GM19372 (cell line): Measurements from ENCODE around the gene ADPRS.

ENCODE experiments used
- ATAC-seq: cut with Tn5 transposase; IDR thresholded peaks from one replicate; pipeline ENCODE4 v1.9.1; 2021; ENCODE audit warnings: mild to moderate bottlenecking, low read depth, moderate library complexity; ENCODE audit not compliant: unreplicated experiment

Gene ADPRS

DNA sequence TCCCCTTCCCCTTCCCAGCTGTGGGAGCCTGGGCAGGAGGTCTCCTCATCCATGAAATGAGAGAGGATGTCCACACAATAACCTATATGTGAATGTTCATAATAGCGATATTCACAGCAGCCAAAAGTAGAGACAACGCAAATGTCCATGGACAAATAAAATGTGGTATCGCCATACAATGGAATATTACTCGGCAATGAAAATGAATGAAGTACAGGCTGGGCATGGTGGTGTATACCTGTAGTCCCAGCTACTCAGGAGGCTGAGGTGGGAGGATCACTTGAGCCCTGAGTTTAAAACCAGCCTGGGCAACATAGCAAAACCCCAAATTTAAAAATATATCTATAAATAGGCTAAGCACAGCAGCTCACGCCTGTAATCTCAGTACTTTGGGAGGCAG is 12.9 kb downstream of the ADPRS start:
- no peak for ATAC-seq

GRCh38 chr1:36106269-36106668 is 17.6 kb downstream of the ADPRS start:
- no peak for ATAC-seq

DNA sequence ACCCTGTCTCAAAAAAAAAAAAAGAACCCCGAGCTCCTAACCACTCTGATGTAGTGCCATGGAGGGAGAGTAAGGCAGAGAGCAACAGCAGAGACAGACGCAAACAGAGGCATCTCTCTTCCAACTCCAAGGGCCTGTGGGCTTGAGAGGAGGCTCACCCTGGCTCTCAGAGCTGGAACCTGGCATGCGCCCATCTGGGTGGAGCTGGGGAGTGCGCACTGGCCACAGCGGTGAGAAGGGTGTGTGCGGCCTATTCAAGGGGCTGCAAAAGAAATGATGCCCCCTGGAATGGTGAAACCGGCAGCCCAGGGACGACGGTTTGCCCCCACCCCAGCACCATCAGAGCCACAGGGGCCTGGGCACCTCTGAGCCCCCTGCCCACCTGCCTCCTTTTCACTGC is 18.7 kb downstream of the ADPRS start:
- ATAC-seq: no peak

DNA sequence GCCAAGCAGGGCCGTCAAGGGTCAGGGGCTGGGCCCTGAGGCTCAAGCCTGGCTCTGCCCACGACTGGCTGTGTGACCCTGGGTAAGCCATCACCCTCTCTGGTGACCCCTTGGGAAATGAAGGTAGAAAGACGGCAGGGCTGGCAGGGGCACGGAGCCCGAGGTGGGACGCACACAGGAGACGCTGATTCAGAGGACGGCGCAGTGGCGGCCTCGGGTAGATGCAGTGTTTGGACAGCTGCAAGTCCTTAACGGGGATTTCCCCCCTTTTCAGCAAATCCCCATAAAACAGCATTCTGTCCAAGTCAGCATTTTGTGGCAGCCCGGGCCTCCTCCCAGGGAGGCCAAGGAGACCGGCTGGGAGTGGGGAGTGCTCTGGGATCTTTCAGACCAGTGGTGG is 19.6 kb downstream of the ADPRS start:
- ATAC-seq: no peak

GRCh38 chr1:36109041-36109679 is 20.5 kb downstream of the ADPRS start:
- no peak for ATAC-seq

DNA sequence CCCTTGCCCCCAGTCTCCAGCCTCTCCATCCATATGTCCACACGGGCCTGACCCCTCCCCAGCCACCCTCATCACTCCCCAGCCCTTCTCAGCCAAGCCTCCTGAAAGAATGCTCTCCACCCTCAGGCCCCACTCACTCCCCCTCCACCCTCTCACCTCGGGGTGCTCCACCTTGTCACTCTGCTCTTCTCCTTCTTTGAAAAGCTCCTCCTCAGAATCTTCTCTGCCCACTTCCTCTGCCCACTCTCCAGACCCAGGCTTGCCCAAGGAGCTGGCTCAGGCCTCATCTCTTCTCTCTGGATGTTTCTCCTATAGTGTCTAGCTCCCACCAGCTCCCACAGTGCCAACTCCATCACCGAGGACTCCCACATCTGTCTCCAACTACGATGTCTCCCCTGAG is 22.5 kb downstream of the ADPRS start:
- no peak for ATAC-seq

- ATAC-seq: no peak
These were observed 24.1 kb downstream of the ADPRS start for GRCh38 chr1:36112823-36113222.

- ATAC-seq: no peak
These were observed 25.7 kb downstream of the ADPRS start for GRCh38 chr1:36114371-36114770.

GRCh38 chr1:36115200-36115669 is 26.5 kb downstream of the ADPRS start:
- ATAC-seq: no peak

DNA sequence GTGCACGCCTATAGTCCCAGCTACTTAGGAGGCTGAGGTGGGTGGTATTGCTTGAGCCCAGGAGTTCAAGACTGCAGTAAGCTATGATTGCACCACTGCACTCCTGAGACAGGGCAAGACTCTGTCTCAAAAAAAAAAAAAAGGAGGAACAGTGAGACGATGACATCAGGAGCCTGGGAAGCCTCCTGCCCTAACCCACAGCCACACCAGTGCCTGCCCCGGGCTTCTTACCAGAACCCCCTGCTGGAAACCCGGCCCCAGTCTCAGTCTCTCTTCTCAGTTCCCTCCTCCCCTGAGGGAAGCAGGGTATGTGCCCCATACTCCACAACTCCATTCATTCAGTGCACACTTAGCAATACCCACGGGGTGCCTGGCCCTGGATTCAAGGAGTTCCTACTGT is 27.2 kb downstream of the ADPRS start:
- no peak for ATAC-seq

DNA sequence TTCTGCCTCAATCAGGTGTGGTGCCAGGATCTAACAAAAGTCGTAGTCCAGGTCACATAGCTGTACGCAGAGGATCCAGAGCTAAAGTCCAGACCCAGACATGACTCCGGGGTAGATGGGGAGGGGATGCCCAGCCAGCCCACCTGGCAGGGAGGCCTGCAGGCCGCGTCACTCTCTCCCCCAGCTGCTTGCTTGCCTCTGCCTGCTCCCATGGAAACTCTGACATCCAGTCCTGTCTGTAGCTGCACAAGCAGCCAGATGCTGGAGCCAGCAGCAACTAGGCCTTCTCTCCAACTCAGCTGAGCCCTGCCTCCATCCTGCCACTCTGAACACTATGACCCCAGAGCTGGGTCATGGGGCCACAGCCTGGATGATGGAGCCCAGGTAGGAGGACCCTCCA is 28.2 kb downstream of the ADPRS start:
- ATAC-seq: no peak

- ATAC-seq: no peak
These were observed 29.9 kb downstream of the ADPRS start for GRCh38 chr1:36118447-36119204.

- ATAC-seq: no peak
These were observed 30.8 kb downstream of the ADPRS start for GRCh38 chr1:36119456-36119855.

GRCh38 chr1:36122062-36123030 is 33.7 kb downstream of the ADPRS start:
- ATAC-seq: no peak

GRCh38 chr1:36123356-36123755 is 34.7 kb downstream of the ADPRS start:
- no peak for ATAC-seq

- ATAC-seq: no peak
These were observed 35.9 kb downstream of the ADPRS start for GRCh38 chr1:36124404-36125128.

- no peak for ATAC-seq
These were observed 36.7 kb downstream of the ADPRS start, which contains the start of gene COL8A2 for GRCh38 chr1:36125129-36125991. Gene COL8A2 (minus strand): TSS chr1:36125222. CDS start chr1:36100242, 24,980 bp downstream.

- no peak for ATAC-seq
These were observed 37.5 kb downstream of the ADPRS start for GRCh38 chr1:36126005-36126716.
